K562 (cell line): Measurements from ENCODE around the gene CORO2A. TPM values are rescaled to one million over a fixed set of nuclear protein-coding genes. Genes with fewer than 3 reads are reported as not detected.

Source experiments
- FOXO4 ChIP-seq: fragments of 450-650 bp; formaldehyde crosslinking; IDR thresholded peaks from 2 replicates; pipeline ENCODE4 v1.4.0; 2020; ENCODE audit warnings: mild to moderate bottlenecking, moderate library complexity
- GTF2B ChIP-seq: IDR thresholded peaks from 2 replicates; pipeline ENCODE4 v1.6.1; 2011; ENCODE audit not compliant: insufficient read length; ENCODE audit errors: extremely low read depth
- HNRNPH1 ChIP-seq: fragments of 200-400 bp; formaldehyde crosslinking; optimal IDR thresholded peaks from 2 replicates; pipeline ENCODE3; 2017; ENCODE audit warnings: low read depth, mild to moderate bottlenecking, low read length, moderate library complexity
- HOXB6 ChIP-seq: fragments of 250-450 bp; sonication (Bioruptor Pico); IDR thresholded peaks from 2 replicates; pipeline ENCODE4 v1.5.1; 2022; ENCODE audit warnings: mild to moderate bottlenecking, borderline replicate concordance
- ILK ChIP-seq: fragments of 450-650 bp; IDR thresholded peaks from 2 replicates; pipeline ENCODE4 v1.6.1; 2016; ENCODE audit warnings: missing genetic modification characterization, low read depth, mild to moderate bottlenecking, missing compliant biosample characterization, moderate library complexity, borderline replicate concordance
- MYNN ChIP-seq, 2 experiments: sonication (generic); formaldehyde crosslinking in 1 of 2; IDR thresholded peaks; 2 replicates each; pipeline versions ENCODE4 v1.5.0 to v1.6.1; 2016 to 2020; ENCODE audit warnings: antibody characterized with exemption in 1 of 2, missing genetic modification reagents in 1 of 2
- NCOR1 ChIP-seq: fragments of 450-650 bp; IDR thresholded peaks from 2 replicates; pipeline ENCODE4 v1.6.1; 2016; ENCODE audit warnings: mild to moderate bottlenecking, moderate library complexity
- RAD21 ChIP-seq, 2 experiments: fragments of 250-450 bp in 1 of 2; fragments of 450-650 bp in 1 of 2; sonication (Bioruptor Pico) in 1 of 2; formaldehyde crosslinking in 1 of 2; IDR thresholded peaks in 1 of 2; conservative IDR thresholded peaks in 1 of 2; 2 replicates each; pipeline versions ENCODE4 v1.4.0 to v1.8.0; 2020 to 2022; ENCODE audit warnings: mild to moderate bottlenecking in 2 of 2, moderate library complexity in 1 of 2
- SIX5 ChIP-seq, 2 experiments: IDR thresholded peaks; 2 replicates each; pipeline ENCODE4 v1.6.1; 2011; ENCODE audit warnings: low read length in 2 of 2, borderline replicate concordance in 1 of 2, low read depth in 1 of 2, mild to moderate bottlenecking in 1 of 2, moderate library complexity in 1 of 2; ENCODE audit not compliant: insufficient read depth in 1 of 2
- SLC30A9 ChIP-seq: fragments of 250-450 bp; sonication (Bioruptor Pico); IDR thresholded peaks from 2 replicates; pipeline ENCODE4 v1.8.0; 2022; ENCODE audit warnings: mild to moderate bottlenecking, moderate library complexity
- USF2 ChIP-seq: sonication (generic); formaldehyde crosslinking; IDR thresholded peaks from 2 replicates; pipeline ENCODE4 v1.5.0; 2020; ENCODE audit warnings: missing genetic modification reagents
- ZBTB7A ChIP-seq: IDR thresholded peaks from 2 replicates; pipeline ENCODE4 v1.6.1; 2011; ENCODE audit warnings: low read depth, mild to moderate bottlenecking, low read length, moderate library complexity, borderline replicate concordance; ENCODE audit not compliant: control insufficient read depth
- ZC3H8 ChIP-seq: fragments of 450-650 bp; IDR thresholded peaks from 2 replicates; pipeline ENCODE4 v1.6.1; 2017
- ZMIZ1 ChIP-seq, 2 experiments: fragments of 150-350 bp in 1 of 2; IDR thresholded peaks; 2 replicates each; pipeline ENCODE4 v1.6.1; 2012 to 2016; ENCODE audit warnings: low read depth in 2 of 2, low read length in 2 of 2, mild to moderate bottlenecking in 1 of 2, moderate library complexity in 1 of 2
- ZNF175 ChIP-seq: fragments of 200-800 bp; sonication (Bioruptor generic); IDR thresholded peaks from 2 replicates; pipeline ENCODE4 v1.6.1; 2016; ENCODE audit warnings: low read depth, mild to moderate bottlenecking, missing genetic modification characterization, missing compliant biosample characterization
- ZNF707 ChIP-seq: fragments of 250-450 bp; sonication (Bioruptor Pico); conservative IDR thresholded peaks from 2 replicates; pipeline ENCODE4 v1.8.0; 2022; ENCODE audit warnings: inconsistent platforms, mild to moderate bottlenecking, moderate library complexity
- polyA plus RNA-seq, 8 experiments: library from polyadenylated mRNA; depleted of rRNA in 4 of 8; stranded (reverse) in 5 of 8; unstranded in 3 of 8; fragments of >200 nt; fragmentation: Nextera tagmentation in 2 of 8; fragmentation: Illumina TruSeq in 1 of 8; extraction: Ambion mirVana in 2 of 8; extraction: Trizol in 1 of 8; gene quantifications; 2 replicates each; pipeline versions ENCODE4 v1.2.1 to v1.2.3, GENCODE V29; 2011 to 2014; ENCODE audit warnings: inconsistent platforms in 1 of 8, missing spikeins in 1 of 8
- total RNA-seq, 7 experiments: library from RNA; depleted of rRNA in 6 of 7; stranded (reverse); fragments of >200 nt in 6 of 7; fragmentation: Illumina TruSeq in 2 of 7; extraction: Trizol in 2 of 7; gene quantifications; 2 replicates each; pipeline versions ENCODE4 v1.2.1 to v1.2.3, GENCODE V29; 2011 to 2021; ENCODE audit warnings: low replicate concordance in 1 of 7

Gene CORO2A
- total and polyA plus RNA-seq, 9 of the 15 experiments (the other 6 are each of a cell fraction or from before 2014, with no cell fraction given), result 9.5 to 26.6 (median 18.0) TPM

GRCh38 chr9:98240475-98240874, 48.0 kb upstream of the CORO2A start (continued):
- TF ChIP-seq FOXO4 (CRISPR knock-in tag), result no peak
- no peak for TF ChIP-seq ZBTB7A
- no peak for TF ChIP-seq ZNF175
- TF ChIP-seq SIX5 (IDR thresholded peaks at IDR 0.05; ENCODE audit: borderline replicate concordance in 1 of 2, insufficient read depth in 1 of 2, low read depth in 1 of 2, low read length in 2 of 2), result no peak
- TF ChIP-seq HNRNPH1, result no peak
- no peak; a peak in 1 of 4 replicates for TF ChIP-seq RAD21 (CRISPR knock-in tag; conservative IDR thresholded peaks at IDR 0.05 in 1 of 2, IDR thresholded peaks at IDR 0.05 in 1 of 2)
- TF ChIP-seq ZC3H8, result no peak
- no peak for TF ChIP-seq SLC30A9 (CRISPR knock-in tag)
- TF ChIP-seq USF2 (CRISPR knock-in tag), result peak; percentile 25; the same call in 1 of the 2 replicates
- TF ChIP-seq NCOR1, result peak; percentile 39
- no peak for TF ChIP-seq ZMIZ1 (IDR thresholded peaks at IDR 0.05; ENCODE audit: low read depth in 2 of 2, low read length in 2 of 2)
- TF ChIP-seq HOXB6 (CRISPR knock-in tag), result no peak
- TF ChIP-seq ZNF707 (CRISPR knock-in tag), result no peak
- no peak for TF ChIP-seq GTF2B
- TF ChIP-seq ILK (tag), result no peak
- peak; percentile 88; the same call in 1 of the 2 replicates for TF ChIP-seq MYNN (IDR thresholded peaks at IDR 0.05)
- no peak for TF ChIP-seq MYNN (CRISPR knock-in tag; IDR thresholded peaks at IDR 0.05)
